GM21619 (cell line): ENCODE data around the gene ACVR1.
"Not testable (repeated sequence)": the region's sequence is repeated elsewhere in the genome, so short reads cannot be mapped to it uniquely, and the experiment has no call there.

Experiments used
- ATAC-seq: cut with Tn5 transposase; IDR thresholded peaks from one replicate; pipeline ENCODE4 v1.9.1; 2021; ENCODE audit not compliant: unreplicated experiment

The ACVR1 gene

DNA sequence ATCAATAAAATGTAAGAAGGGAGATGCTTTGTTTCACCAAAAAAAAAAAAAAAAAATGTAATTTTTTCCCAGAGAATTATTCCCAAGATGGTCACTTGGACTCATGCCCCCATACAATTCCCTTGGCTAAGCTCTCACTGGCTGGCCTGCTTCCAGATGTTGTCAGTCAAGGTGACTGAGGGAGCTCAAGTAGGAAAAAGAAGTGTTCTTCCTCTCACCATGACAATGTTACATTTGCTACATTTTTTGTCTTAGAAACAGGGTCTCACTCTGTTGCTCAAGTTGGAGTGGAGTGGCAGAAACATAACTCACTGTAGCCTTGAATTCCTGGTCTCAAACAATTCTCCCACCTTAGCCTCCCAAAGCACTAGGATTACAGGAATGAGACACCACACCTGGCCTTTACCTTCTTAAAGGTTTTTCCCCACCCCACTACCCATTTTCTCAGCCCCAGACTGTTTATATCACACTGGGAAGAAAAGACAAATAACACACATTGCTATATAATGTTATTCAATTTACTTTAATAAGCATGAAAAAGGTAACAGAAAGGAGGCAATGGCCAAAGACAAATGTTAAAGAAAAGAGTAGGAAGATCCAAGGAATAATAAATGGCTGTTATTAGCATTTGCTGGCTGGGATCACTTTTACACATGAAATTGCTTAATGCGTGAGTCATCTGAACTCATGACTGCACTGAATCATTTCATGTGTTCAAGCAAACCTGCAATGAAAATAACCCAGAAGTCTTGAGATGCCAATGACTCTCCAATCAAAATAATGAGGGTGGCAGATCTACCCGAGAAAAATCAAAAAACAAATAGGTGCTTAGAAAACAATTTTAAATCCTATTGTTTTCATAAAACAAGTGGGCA, 45.2 kb downstream of the ACVR1 start:
- ATAC-seq = no peak

DNA sequence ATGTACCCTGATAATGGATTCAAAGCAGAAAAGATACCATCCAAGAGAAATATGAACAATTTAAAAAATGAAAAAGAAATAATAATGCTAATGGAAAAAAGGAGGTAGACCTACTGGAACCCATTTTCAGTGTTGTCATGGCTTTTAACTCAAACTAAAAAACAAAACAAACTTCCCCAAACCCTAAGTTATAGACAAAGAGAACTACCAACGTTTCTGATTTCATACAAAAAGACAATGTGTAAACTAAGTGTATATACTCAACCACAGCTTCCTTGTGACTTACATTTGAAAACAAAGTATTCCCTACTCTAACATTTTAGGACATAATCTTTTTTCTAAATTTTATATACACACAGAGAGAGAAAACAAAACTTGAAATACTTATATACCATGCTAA, 45.9 kb downstream of the ACVR1 start:
- ATAC-seq = no peak

DNA sequence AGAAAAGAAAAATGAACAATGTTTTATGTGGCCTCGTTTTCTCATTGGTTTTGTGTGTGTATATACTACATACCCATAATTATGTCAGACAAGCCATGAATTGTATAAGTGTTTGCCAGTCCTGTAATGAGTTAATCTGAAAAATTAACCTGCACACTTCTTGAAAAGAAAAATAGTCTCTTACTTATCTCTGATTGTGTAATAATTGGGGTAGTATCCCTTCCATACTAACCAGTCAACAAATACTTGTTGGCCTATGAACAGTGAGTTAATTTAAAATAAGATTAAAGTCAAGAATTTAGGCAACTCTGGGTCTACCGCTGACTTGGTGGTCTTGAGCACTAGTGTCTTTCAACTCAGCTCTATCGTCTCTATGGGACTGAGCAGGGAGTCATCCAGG, 48.8 kb downstream of the ACVR1 start:
- no peak for ATAC-seq

DNA sequence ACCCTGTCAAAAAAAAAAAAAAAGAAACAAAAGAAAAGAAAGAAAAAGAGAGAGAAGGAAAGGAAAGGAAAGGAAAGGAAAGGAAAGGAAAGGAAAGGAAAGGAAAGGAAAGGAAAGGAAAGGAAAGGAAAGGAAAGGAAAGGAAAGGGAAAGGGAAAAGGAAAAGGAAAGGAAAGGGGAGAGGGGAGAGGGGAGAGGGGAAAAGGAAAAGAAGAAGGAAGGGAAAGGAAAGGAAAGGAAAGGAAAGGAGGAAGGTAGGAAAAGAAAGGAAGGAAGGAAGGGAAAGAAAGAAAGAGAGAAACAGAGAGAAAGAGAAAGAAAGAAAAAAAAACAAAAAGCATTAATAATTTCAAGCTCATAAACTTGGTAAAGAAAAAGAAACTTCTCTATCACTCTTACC, 49.5 kb downstream of the ACVR1 start:
- not testable (repeated sequence) for ATAC-seq

DNA sequence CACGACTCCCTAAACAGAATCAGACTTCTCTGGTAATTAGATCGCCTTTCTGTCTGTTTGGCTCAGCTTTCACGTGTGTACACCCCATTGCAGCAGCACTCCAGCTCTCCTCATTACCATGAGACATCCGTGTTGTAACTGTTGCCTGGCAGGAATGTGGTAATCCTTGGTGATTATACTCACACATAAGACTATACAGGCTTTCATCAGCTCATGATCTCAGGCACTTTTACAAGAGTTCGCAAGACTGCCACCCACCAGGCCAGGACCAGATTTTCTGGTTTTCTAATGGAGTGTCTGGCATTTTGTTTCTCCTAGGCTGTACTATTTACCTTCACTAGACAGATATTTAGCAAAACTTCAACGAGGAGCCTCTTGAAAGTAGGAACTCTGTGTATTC, 50.2 kb downstream of the ACVR1 start:
- no peak for ATAC-seq

DNA sequence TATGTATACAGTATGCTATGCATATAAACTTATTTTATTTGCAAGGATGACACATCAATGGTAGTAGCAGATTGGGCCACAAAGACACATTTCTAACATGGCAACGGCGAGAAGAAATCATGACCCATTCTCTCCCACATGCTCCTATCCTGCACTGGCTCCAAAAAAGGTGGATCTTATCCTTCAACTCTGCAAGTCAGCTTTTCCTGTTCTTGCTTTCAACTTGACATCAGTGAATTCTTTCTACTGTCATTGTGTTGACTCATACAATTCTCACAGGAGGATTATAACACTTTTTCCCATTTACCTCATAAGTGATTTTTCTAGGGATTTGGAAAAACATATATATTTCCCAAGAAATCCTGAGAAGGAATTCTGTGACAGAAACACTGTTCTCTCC, 53.1 kb downstream of the ACVR1 start:
- ATAC-seq = no peak

DNA sequence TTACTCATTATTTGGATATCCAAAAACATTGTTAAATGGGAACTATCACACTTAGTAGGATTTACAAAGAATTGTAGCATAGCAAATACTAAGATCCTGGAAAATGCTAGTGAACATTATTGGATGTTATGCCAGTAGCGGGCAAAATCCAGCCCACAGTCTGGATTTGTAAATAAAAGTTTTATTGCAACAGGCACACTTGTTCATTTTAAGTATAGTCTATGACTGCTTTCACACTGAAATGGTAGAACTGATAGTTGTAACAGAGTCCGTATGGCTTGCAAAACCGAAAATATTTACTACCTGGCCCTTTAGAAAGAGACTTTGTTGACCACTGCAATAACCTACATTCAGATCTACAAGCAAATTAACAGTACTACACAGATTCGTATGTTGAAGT, 53.6 kb downstream of the ACVR1 start:
- no peak for ATAC-seq

DNA sequence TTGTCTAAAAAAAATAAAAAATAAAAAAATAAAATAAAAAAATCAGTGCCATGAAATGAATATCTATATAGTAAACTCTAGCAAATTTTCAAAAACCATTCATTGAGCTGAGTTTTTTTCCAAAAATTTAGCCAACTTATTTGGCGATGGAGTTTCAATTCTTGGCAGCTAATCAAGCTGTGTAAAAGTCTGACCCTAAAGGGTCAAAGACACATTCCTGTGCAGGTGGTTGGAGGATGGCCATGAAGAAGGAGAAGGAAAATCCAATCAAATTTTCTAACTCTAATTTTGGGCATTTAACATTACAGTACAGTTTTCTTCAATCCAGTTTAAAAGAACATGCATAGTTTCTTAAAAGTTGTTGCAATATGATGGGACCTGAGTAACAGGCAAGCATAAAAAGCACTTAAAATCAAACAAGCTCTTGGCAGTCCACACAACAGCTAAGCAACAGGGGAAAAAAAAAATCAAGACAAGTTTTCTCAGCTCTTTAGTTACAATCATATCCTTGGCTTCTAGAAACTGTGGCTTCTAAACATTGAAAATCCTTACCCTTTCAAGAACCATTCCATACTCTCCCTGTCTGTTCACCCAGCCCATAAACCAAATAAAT, 54.5 kb downstream of the ACVR1 start:
- no peak for ATAC-seq

DNA sequence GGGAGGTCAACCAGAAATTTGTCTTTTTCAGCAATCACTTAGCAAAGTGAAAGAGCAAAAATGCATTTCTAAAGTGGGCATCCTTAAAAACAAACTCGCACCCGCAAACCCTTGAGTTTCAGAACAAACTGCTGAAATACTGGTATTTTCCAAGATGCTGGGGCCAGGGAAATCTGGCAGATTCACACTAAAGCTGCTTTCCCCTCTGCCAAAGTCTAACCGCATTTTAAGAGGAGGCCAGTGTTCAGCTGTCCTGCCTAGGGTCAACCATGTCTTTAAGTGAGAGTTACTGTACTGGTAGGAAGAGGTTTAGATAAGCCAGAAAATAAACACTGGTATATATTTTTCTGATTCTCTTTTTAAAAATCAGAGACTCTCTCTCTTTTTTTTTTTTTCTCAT, 55.9 kb downstream of the ACVR1 start:
- no peak for ATAC-seq

DNA sequence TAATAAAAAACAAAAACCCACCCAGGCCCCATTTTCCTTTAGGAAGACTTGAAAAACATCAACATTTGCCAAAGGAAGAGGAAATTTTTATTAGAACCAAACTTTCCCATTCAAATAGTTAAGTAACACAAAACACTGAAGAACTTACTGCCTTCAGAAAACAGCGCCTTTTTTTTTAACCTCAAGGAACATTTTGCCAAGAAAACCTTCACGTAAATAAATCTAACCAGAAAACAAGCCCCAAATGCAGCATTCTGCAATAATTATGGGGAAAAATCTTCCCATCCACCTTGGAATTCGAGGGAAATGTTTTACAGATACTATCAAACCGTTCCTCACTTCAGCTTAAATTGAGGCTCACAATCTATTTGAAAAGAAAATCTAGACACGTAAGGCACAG, 56.4 kb downstream of the ACVR1 start:
- no peak for ATAC-seq

DNA sequence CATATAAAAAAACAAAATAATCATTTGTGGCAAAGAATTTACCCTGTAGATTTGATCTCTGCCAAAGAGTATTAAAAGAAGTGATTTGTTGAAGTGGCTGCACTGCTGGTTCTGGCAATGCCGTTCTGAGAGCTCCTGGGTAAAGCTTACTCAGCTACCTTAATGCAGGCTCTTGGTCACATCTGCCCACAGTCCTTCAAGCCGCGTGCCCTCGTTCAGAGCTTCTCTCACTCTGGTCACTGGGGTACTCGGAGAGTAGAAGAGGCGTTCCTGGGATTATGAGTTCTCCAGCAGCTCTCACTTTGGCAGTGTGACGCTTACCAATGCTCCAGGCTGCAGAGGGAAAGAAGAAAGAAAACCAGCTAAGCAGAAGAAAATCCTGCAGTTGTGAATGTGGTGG, 57.9 kb downstream of the ACVR1 start:
- no peak for ATAC-seq

DNA sequence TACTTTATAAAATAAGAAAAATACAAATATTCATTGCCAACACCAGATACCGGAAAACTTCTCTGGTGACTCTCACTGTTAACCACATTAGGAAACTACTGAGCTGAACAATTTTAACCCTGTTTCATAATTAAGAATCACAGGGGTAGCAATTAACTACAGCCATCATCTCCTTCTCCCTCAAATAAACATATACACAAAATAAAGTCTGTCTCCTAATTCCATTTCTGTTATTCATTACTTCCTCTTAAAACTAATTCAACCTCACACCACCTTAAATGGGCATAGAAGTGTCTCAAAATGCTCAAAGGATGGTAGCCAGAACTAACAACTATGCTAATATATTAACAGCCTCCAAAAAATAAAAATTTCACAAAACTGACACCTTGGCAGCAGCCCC, 60.7 kb downstream of the ACVR1 start:
- ATAC-seq = no peak

DNA sequence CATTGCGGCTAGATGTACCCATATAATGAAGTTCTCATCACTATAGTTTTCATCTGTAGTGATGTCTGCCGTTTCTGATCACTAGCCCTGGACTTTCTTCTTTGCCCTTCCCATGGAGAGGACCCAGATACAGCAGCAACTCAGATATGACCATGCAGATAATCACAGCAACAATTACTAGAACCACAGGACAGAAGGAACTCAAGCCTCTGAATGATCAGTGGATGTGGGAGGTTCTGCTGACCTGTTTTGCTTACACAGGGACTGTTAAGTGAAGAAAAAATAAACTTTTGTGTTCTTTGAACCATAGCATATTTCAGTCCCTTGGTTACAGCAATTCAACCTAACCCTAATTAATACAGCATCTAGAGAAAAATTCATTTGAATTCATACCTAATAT, 62.7 kb downstream of the ACVR1 start:
- no peak for ATAC-seq

DNA sequence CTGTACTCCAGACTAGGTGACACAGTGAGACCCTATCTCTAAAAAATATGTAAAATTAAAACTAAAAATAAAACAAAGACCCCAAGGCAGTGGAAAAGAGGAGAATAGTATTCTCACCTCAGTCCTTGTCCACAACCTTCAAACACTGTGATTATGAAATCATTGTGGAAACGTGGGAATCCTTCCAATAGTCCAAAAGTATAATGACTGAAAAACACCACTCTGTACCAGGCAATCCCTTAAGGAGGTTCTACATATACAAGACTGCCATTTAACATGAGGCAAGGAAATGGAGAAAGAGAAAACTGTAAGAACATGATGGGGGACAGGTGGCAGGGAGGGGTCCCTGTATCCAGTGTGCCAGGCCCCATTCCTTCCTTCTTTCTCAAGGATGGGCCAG, 66.1 kb downstream of the ACVR1 start:
- ATAC-seq = no peak

DNA sequence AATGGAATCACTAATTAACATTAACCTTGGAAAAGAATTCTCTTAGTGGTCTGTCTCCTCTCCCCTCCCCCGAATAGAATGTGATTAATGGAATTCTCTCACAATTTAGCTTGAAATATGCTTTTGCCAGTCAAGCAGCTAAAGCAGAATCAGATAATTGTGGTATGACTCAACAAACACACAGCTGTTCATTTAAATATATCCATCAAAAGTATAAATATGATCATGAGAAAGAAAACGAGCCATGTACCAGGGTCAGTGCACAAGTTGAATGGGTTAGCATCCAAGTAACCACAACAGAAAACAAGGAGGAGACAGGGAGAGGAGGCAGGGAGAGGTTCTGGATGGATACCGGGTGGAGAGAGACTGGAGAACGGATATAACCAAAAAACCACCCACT, 66.9 kb downstream of the ACVR1 start:
- ATAC-seq = no peak

DNA sequence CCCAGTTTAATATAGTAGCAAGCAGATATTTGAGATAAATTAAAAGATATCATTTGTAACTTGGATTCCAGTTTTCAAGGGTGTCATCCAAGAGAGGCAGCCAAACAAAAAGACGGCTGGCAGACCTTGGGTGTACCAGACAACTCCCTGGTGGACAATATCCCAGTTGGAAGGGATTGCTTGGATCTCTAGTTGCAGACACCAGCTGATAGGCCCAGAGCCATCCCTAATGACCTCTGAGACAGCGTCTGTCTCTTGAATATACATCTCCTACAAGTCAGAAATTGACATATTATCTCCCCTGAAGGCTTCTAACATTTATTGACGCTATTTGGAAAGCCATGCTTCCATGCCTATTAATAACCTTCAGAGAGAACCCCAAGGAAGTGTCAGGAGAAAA, 67.7 kb downstream of the ACVR1 start:
- no peak for ATAC-seq

DNA sequence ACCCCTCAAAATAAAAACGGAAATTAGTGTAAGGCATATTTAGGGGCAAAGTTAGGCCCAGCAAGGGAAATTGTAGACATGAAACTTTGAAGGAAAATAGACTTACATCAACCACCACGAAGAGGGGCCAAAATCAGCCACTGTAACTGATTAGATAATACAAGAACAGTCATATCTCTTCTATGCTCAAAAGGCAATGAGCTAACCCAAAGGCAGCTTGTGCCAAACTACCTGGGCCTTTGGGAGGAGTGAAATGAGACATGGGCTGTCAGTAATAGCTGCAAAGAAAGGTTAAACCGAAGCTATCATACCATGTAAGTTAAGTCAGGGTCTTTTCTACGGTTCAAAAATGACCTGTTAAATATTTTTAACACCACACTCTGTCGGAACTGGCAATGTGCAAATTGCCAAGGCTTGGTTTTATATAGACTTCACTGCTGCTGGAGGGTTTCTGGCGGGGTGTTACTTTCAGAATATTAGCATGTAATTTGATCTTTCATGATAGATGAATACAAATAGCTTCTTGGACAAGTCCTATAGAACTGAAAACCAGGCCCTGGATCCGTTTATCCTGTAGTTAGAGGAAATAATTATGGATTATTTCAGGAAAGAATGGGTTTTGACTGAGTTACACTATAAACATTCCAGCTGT, 69.6 kb downstream of the ACVR1 start:
- no peak for ATAC-seq

DNA sequence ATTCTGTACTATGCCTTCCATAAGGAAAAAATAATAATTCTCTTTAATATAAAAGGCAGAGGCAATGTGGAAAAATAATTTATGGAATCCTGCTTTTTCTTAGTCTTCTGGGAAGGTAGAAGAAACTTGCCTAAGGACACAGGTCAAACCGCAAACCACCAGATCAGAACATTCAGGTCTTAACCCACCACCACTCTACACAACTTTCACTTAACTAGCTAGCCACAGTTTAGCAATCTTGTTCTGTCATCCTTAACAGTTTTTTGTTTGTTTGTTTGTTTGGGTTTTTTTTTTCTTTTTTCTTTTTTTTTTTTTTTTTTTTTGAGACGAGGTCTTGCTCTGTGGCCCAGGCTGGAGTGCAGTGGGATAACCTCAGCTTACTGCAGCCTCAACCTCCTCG, 70.6 kb downstream of the ACVR1 start:
- ATAC-seq = no peak

DNA sequence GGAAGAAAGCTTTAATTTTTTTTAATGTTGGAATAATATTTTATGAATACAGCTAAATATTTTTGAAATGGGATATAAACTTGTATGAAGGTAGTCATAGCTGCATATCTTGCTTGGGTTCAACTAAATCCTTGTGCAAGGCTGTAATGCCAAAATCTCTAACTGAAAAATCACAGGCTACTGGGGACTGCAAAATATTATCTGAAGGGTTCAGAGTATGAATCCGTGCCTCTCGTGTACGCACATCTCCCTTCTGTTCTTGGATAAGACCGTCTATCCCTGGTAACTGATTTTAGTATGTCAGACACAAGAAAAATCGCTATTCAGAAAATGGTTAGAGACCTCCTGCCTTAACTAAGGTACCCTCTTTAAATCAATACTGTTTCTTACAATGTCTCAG, 71.8 kb downstream of the ACVR1 start:
- ATAC-seq = no peak

DNA sequence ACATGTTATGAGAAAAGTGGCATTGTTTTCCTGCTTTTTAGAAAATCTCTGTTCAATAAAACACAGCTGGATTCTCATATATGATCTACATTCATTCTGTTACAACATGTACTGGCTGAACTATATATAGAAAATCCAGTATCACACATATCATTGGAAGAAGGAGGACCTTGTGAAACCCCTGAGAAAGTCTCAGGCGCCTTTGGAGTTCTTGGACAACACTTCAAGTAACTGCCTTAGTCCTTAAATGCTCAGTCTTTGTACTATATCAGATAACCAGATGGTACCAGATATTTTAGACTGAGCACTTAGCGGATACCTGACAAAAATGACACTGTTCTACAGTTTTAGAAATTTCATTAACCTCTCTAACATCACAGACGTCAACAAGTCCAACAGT, 72.2 kb downstream of the ACVR1 start:
- no peak for ATAC-seq

DNA sequence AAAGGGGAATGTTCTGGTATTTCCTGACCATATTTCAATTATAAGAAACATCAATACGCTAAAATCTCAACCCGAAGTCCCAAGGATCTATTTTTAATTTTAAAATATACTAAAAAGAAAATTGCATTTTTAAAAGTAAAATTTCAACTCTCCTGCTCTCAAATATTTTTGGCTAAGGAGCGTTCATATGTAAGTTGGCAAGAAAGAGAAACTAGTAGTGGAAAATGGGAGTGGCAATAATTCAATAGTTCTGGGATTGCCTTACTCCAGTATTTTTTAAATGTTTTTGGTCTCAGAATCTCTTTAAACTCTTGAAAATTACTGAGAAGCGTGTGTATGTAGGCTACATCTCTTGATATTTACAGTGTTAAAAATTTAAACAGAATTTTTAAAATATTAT, 72.7 kb downstream of the ACVR1 start:
- ATAC-seq = no peak

DNA sequence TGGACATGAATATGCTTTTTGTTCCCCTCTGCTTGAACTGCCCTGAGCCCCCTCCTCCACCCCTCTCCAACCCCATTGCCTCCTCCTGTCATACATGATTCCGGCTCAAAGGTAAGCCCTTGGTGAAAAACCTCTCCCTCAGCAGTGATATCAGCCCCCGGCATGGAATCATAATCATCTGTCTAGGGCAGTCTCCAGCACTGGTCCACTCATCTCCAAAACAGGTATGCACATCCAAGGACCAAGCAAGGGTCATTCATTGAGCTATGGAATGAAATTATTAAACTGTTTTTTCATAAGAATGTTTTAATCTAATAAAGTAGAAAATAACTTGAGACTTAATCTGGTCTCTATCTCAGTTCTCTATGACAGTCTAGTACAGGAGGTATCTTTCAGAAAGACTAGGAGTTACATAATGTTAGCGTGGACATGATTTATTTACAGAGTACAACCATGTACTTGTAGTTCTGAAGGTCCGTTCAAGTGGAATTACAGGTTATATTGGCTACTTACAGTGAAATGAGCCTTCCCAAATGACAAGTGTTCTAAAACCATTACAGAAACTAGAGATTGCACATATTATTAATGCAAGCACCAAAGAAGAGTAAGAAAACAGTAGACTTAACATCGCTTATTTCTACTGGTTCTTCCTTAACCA, 75.2 kb downstream of the ACVR1 start:
- ATAC-seq = no peak
